ENCODE results near the gene WNT6.

Gene WNT6

GRCh38 chr2:218828477-218828778 is 31.2 kb upstream of the WNT6 start:
- no peak overlapping the region for H3K9ac ChIP-seq (ENCODE audit: low read length in 5 of 5)
- peaks cover 2 to 25% (median 10%) of the 10 kb centered on the region in 5 donors for H3K4me1 ChIP-seq (ENCODE audit: control insufficient read depth in 5 of 5, insufficient read depth in 5 of 5, low read length in 5 of 5)
- H3K27me3 ChIP-seq (ENCODE audit: control insufficient read depth in 5 of 5, insufficient read depth in 4 of 5, low read length in 5 of 5), result peaks cover 0 to 26% (median 9%) of the 10 kb centered on the region in 5 donors
- no peaks in the 10 kb centered on the region for H3K9me3 ChIP-seq (ENCODE audit: control insufficient read depth in 5 of 5, low read length in 5 of 5)
- no peaks in the 10 kb centered on the region for H3K36me3 ChIP-seq (ENCODE audit: control insufficient read depth in 5 of 5, insufficient read depth in 5 of 5, low read length in 5 of 5)
- no peak overlapping the region for H3K4me3 ChIP-seq (ENCODE audit: low read depth in 1 of 5, low read length in 5 of 5)
- H3K27ac ChIP-seq (ENCODE audit: low read depth, low read length), result no peak overlapping the region

DNA sequence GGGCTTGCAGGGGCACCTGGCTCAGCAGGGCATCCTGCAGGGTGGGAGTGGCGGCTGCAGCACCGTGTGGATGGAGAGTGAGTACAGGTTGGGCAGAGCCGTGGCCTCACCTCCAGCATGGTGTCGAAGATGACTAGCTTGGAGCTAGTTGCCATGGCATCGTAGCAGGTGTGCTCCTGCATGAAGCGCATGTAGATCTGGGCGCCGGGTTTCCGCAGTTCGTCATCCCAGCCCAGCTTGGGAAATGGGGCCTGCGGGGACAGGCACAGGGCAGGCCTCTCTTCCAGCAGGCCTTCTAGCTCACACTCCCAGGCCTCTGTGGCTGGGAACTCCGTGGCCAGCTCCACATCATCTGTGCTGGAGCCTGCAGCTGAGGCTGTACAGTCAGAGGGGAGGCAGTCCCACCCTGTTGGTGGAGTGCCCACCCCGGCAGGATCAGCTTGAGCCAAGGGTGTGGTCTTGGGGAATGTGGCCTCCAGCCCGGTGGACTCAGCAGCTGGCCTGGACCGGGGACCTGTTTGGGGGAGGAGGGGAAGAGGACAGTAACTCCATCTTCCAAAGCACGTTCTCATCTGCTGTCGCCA is 29.6 kb upstream of the WNT6 start:
- Histone ChIP-seq H3K36me3 (ENCODE audit: control insufficient read depth in 5 of 5, insufficient read depth in 5 of 5, low read length in 5 of 5) (no peaks in the 10 kb centered on the region), H3K9me3 (ENCODE audit: control insufficient read depth in 5 of 5, low read length in 5 of 5) (no peaks in the 10 kb centered on the region), H3K27me3 (ENCODE audit: control insufficient read depth in 5 of 5, insufficient read depth in 4 of 5, low read length in 5 of 5) (peaks cover 0 to 26% (median 9%) of the 10 kb centered on the region in 5 donors), H3K4me3 (ENCODE audit: low read depth in 1 of 5, low read length in 5 of 5) (no peak overlapping the region), H3K9ac (ENCODE audit: low read length in 5 of 5) (no peak overlapping the region), H3K4me1 (ENCODE audit: control insufficient read depth in 5 of 5, insufficient read depth in 5 of 5, low read length in 5 of 5) (peaks cover 2 to 25% (median 10%) of the 10 kb centered on the region in 5 donors), H3K27ac (ENCODE audit: low read depth, low read length) (no peak overlapping the region)

DNA sequence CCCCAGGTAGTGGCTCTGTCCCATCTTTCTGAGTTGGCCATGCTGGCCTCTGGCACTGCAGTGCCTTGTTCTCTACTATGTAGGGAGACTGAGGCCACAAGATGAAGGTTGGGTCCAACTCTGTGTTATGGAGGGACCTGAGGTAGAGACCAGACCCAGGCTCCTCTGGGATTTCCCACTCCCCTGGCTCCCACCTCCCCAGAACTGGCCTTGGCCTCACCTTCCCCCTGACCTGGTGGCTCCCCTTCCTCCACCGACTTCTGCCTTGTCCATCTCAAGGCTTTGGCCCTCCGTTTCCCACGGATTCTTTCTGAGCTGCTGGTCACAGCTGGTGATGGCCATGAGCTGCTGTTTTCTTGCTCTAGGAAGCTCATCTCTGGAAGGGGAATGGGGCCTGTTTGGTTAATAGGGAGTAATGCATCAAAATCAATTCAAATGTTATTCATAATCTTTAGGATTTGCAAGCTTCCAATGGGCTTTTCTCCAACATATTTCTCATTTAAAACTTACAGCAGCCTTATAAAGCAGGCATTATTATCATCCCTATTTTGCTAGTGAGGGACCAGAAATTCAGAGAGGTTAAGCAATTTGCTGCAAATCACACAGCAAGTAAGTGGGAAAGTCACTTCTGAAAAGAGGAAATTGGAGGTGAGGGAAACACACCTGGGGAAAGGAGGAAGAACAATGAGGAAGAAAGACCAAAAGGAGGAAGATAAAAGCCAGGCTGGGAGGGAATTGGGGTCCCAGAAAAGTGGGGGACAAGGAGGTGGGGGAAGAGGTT is 28.9 kb upstream of the WNT6 start:
- Histone ChIP-seq H3K27me3 (ENCODE audit: control insufficient read depth in 5 of 5, insufficient read depth in 4 of 5, low read length in 5 of 5) (peaks cover 5 to 26% (median 9%) of the 10 kb centered on the region in 5 donors), H3K4me1 (ENCODE audit: control insufficient read depth in 5 of 5, insufficient read depth in 5 of 5, low read length in 5 of 5) (peaks cover 2 to 25% (median 10%) of the 10 kb centered on the region in 5 donors), H3K9ac (ENCODE audit: low read length in 5 of 5) (no peak overlapping the region), H3K27ac (ENCODE audit: low read depth, low read length) (no peak overlapping the region), H3K9me3 (ENCODE audit: control insufficient read depth in 5 of 5, low read length in 5 of 5) (no peaks in the 10 kb centered on the region), H3K4me3 (ENCODE audit: low read depth in 1 of 5, low read length in 5 of 5) (no peak overlapping the region), H3K36me3 (ENCODE audit: control insufficient read depth in 5 of 5, insufficient read depth in 5 of 5, low read length in 5 of 5) (no peaks in the 10 kb centered on the region)

DNA sequence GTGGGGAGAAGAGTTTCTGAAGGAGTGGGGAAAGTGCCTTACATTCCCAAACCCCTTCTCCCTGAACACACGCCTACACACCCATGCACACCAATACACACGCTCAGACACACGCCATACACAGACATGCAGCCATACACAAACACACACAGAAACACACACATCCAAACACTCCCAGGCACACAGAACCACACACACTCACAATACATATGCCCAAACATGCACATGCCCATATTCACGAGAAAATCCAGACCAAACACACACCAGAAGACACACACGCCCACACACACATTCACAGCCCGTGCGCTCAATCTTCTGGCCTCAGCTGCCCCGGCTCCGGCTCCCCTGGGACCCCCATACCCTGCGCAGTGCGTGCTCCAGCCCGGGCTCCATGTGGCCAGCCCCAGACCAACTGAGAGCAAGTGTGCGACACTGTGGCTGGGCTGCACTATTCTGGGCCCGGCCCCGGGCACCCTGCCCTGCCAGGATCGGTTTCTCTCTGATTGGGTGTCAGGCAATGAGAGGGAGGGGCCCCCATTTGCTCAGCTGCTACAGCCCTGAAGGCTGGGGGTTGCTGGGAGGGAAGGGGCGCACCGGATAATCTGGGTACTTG is 28.1 kb upstream of the WNT6 start, which contains the start of gene PRKAG3:
Gene PRKAG3 (minus strand): TSS at position 426 of the 613 bp plus-strand sequence.
- Histone ChIP-seq H3K27ac (ENCODE audit: low read depth, low read length) (no peak within 1 kb of the TSS), H3K9ac (ENCODE audit: low read length in 5 of 5) (no peak within 1 kb of the TSS), H3K27me3 (ENCODE audit: control insufficient read depth in 5 of 5, insufficient read depth in 4 of 5, low read length in 5 of 5) (peaks cover 5 to 26% (median 9%) of the 10 kb centered on the region in 5 donors)

DNA sequence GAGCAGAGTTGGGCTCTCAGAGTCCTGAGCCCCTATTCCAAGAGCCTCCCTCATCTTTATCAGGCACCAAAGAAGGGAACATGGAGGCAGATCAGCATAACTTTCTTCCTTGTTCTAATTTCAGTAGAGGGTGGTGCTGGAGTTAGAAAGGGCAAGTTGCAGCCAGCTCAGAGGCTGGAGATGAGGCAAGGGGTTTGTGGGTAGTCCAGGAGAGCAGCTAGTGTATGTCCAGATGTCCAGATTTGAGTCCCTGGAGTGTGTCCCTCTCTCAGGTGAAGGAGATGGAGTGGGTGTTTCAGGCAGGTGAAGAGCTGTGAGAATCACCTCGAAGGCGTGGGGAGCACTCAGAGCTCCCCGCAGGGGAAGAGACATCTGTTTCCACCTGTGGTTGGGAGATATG is 27.5 kb upstream of the WNT6 start:
- Histone ChIP-seq H3K9ac (ENCODE audit: low read length in 5 of 5) (no peak overlapping the region), H3K27me3 (ENCODE audit: control insufficient read depth in 5 of 5, insufficient read depth in 4 of 5, low read length in 5 of 5) (peaks cover 5 to 26% (median 9%) of the 10 kb centered on the region in 5 donors), H3K9me3 (ENCODE audit: control insufficient read depth in 5 of 5, low read length in 5 of 5) (peaks cover 0 to 1% (median 0%) of the 10 kb centered on the region in 5 donors), H3K4me3 (ENCODE audit: low read depth in 1 of 5, low read length in 5 of 5) (no peak overlapping the region), H3K36me3 (ENCODE audit: control insufficient read depth in 5 of 5, insufficient read depth in 5 of 5, low read length in 5 of 5) (no peaks in the 10 kb centered on the region), H3K27ac (ENCODE audit: low read depth, low read length) (no peak overlapping the region), H3K4me1 (ENCODE audit: control insufficient read depth in 5 of 5, insufficient read depth in 5 of 5, low read length in 5 of 5) (peaks cover 2 to 25% (median 10%) of the 10 kb centered on the region in 5 donors)

More for the DNA sequence above, 28.1 kb upstream of the WNT6 start, which contains the start of gene PRKAG3:
- Histone ChIP-seq H3K4me1 (ENCODE audit: control insufficient read depth in 5 of 5, insufficient read depth in 5 of 5, low read length in 5 of 5) (peaks cover 2 to 25% (median 10%) of the 10 kb centered on the region in 5 donors), H3K9me3 (ENCODE audit: control insufficient read depth in 5 of 5, low read length in 5 of 5) (no peaks in the 10 kb centered on the region), H3K36me3 (ENCODE audit: control insufficient read depth in 5 of 5, insufficient read depth in 5 of 5, low read length in 5 of 5) (no peaks in the 10 kb centered on the region), H3K4me3 (ENCODE audit: low read depth in 1 of 5, low read length in 5 of 5) (no peak within 1 kb of the TSS)

DNA sequence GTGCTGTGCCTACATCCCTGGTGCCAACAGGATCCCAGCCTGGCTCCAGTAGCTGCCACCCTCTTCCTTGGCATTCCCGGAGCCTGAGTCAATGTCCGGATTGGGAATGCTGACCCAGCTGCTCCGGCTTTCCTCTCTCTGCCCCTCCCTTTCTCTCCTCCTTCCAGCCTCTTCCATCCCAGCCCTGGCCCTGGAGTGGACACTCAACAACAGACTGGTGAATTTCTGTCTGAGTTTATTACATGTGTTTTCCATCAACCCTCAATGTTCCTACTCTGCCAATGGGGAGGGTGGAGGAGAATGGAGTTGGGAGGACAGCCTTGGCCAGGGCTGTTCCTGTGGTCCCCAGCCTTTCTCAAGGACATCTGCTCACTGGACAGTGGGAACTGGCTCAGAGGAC is 27.1 kb upstream of the WNT6 start:
- H3K36me3 ChIP-seq (ENCODE audit: control insufficient read depth in 5 of 5, insufficient read depth in 5 of 5, low read length in 5 of 5), result no peaks in the 10 kb centered on the region
- H3K27me3 ChIP-seq (ENCODE audit: control insufficient read depth in 5 of 5, insufficient read depth in 4 of 5, low read length in 5 of 5), result peaks cover 5 to 26% (median 9%) of the 10 kb centered on the region in 5 donors
- peaks cover 2 to 25% (median 10%) of the 10 kb centered on the region in 5 donors for H3K4me1 ChIP-seq (ENCODE audit: control insufficient read depth in 5 of 5, insufficient read depth in 5 of 5, low read length in 5 of 5)
- H3K9me3 ChIP-seq (ENCODE audit: control insufficient read depth in 5 of 5, low read length in 5 of 5), result peaks cover 0 to 5% (median 0%) of the 10 kb centered on the region in 5 donors
- no peak overlapping the region for H3K27ac ChIP-seq (ENCODE audit: low read depth, low read length)
- H3K4me3 ChIP-seq (ENCODE audit: low read depth in 1 of 5, low read length in 5 of 5), result no peak overlapping the region
- H3K9ac ChIP-seq (ENCODE audit: low read length in 5 of 5), result no peak overlapping the region

- H3K27ac ChIP-seq (ENCODE audit: low read depth, low read length), result no peak overlapping the region
- H3K9me3 ChIP-seq (ENCODE audit: control insufficient read depth in 5 of 5, low read length in 5 of 5), result peaks cover 0 to 5% (median 0%) of the 10 kb centered on the region in 5 donors
- no peaks in the 10 kb centered on the region for H3K36me3 ChIP-seq (ENCODE audit: control insufficient read depth in 5 of 5, insufficient read depth in 5 of 5, low read length in 5 of 5)
- H3K9ac ChIP-seq (ENCODE audit: low read length in 5 of 5), result no peak overlapping the region
- peaks cover 2 to 23% (median 10%) of the 10 kb centered on the region in 5 donors for H3K4me1 ChIP-seq (ENCODE audit: control insufficient read depth in 5 of 5, insufficient read depth in 5 of 5, low read length in 5 of 5)
- H3K4me3 ChIP-seq (ENCODE audit: low read depth in 1 of 5, low read length in 5 of 5), result no peak overlapping the region
- peaks cover 5 to 25% (median 7%) of the 10 kb centered on the region in 5 donors for H3K27me3 ChIP-seq (ENCODE audit: control insufficient read depth in 5 of 5, insufficient read depth in 4 of 5, low read length in 5 of 5)
Measured at GRCh38 chr2:218833023-218833609, 26.5 kb upstream of the WNT6 start.

DNA sequence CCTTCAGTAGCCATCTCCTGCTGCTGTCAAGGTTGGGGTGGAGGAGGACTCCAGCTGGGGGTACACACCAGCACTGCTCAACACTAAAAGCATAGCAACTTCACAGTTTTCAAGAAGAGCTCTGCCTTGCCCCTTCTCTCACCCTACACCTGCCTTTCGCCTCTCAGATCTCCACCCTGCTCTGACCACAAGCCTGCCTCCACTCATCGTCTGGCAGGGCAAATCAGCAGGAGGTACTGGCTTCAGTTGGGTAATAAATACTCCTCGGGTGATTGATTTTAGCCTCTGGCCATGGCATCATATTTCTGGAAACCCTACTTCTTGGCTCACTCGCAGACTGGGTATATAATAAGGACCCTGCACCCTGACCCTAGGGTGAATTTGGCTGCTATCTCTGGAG is 24.9 kb upstream of the WNT6 start:
- H3K9me3 ChIP-seq (ENCODE audit: control insufficient read depth in 5 of 5, low read length in 5 of 5), result peaks cover 0 to 5% (median 0%) of the 10 kb centered on the region in 5 donors
- no peak overlapping the region for H3K27ac ChIP-seq (ENCODE audit: low read depth, low read length)
- H3K36me3 ChIP-seq (ENCODE audit: control insufficient read depth in 5 of 5, insufficient read depth in 5 of 5, low read length in 5 of 5), result no peaks in the 10 kb centered on the region
- no peak overlapping the region for H3K9ac ChIP-seq (ENCODE audit: low read length in 5 of 5)
- peaks cover 2 to 29% (median 19%) of the 10 kb centered on the region in 5 donors for H3K4me1 ChIP-seq (ENCODE audit: control insufficient read depth in 5 of 5, insufficient read depth in 5 of 5, low read length in 5 of 5)
- no peak overlapping the region for H3K4me3 ChIP-seq (ENCODE audit: low read depth in 1 of 5, low read length in 5 of 5)
- H3K27me3 ChIP-seq (ENCODE audit: control insufficient read depth in 5 of 5, insufficient read depth in 4 of 5, low read length in 5 of 5), result peaks cover 4 to 22% (median 5%) of the 10 kb centered on the region in 5 donors

DNA sequence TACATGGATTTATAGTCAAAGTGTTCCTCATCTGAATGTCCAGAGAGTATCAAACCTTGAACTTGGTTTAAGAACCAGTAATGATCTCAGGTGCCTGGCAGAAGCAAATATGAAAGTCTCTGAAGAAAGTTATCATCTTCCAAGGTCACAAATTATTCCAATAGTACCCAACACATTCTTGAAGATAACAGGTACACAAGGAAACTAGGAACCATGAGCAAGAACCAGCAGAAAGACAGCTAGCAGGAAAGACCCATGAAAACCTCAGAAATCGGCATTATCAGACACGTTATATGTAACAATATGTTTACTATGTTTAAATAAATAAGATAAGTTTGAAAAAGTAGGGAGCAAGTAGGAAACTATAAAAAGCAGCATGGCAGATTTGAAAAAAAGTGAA is 22.1 kb upstream of the WNT6 start:
- Histone ChIP-seq H3K4me3 (ENCODE audit: low read depth in 1 of 5, low read length in 5 of 5) (no peak overlapping the region), H3K9me3 (ENCODE audit: control insufficient read depth in 5 of 5, low read length in 5 of 5) (peaks cover 0 to 5% (median 0%) of the 10 kb centered on the region in 5 donors), H3K9ac (ENCODE audit: low read length in 5 of 5) (no peak overlapping the region), H3K4me1 (ENCODE audit: control insufficient read depth in 5 of 5, insufficient read depth in 5 of 5, low read length in 5 of 5) (peaks cover 0 to 12% (median 9%) of the 10 kb centered on the region in 5 donors), H3K27ac (ENCODE audit: low read depth, low read length) (no peak overlapping the region), H3K36me3 (ENCODE audit: control insufficient read depth in 5 of 5, insufficient read depth in 5 of 5, low read length in 5 of 5) (no peaks in the 10 kb centered on the region), H3K27me3 (ENCODE audit: control insufficient read depth in 5 of 5, insufficient read depth in 4 of 5, low read length in 5 of 5) (peaks cover 0 to 6% (median 2%) of the 10 kb centered on the region in 5 donors)

All from subcutaneous abdominal adipose tissue (tissue), 5 donors.